Duodenal mucosa (tissue), 2 donors: ENCODE results near the gene WDR81.
"Not testable (repeated sequence)": the region's sequence is repeated elsewhere in the genome, so short reads cannot be mapped to it uniquely, and the experiment has no call there.

Experiments used
- H3K27ac ChIP-seq: one replicate; pipeline ENCODE4 v1.7.0; 2013; ENCODE audit warnings: low read depth, low read length
- H3K27me3 ChIP-seq, 2 donors: one replicate each; pipeline ENCODE4 v1.7.0; 2013; ENCODE audit warnings: low read length in 2 of 2, control low read depth in 1 of 2; ENCODE audit not compliant: insufficient read depth in 2 of 2, control insufficient read depth in 1 of 2
- H3K36me3 ChIP-seq, 2 donors: one replicate each; pipeline ENCODE4 v1.7.0; 2013; ENCODE audit warnings: low read length in 2 of 2, control low read depth in 1 of 2; ENCODE audit not compliant: insufficient read depth in 2 of 2, control insufficient read depth in 1 of 2
- H3K4me1 ChIP-seq, 2 donors: one replicate each; pipeline ENCODE4 v1.7.0; 2013; ENCODE audit warnings: low read length in 2 of 2, control low read depth in 1 of 2; ENCODE audit not compliant: insufficient read depth in 2 of 2, control insufficient read depth in 1 of 2
- H3K4me3 ChIP-seq, 2 donors: one replicate each; pipeline ENCODE4 v1.7.0; 2013; ENCODE audit warnings: low read length in 2 of 2, low read depth in 1 of 2
- H3K9ac ChIP-seq, 2 donors: one replicate each; pipeline ENCODE4 v1.7.0; 2013; ENCODE audit warnings: low read length in 2 of 2, low read depth in 1 of 2
- H3K9me3 ChIP-seq, 2 donors: one replicate each; pipeline ENCODE4 v1.7.0; 2013; ENCODE audit warnings: low read length in 2 of 2, control low read depth in 1 of 2; ENCODE audit not compliant: control insufficient read depth in 1 of 2

WDR81 gene

DNA sequence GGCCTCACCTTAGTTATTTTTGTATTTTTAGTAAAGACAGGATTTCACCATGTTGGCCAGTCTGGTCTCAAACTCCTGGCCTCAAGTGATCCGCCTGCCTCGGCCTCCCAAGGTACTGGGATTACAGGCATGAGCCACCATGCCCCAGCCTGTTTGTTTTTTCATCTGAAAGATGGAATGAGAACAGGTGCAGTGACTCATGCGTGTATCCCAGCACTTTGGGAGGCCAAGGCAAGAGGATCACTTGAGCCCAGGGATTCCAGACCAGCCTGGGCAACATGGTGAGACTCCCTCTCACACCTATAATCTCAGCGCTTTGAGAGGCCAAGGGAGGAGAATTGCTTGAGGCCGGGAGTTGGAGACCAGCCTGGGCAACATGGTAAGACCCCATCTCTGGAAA is 24.6 kb upstream of the WDR81 start:
- H3K27me3 ChIP-seq, H3K4me3 ChIP-seq, H3K4me1 ChIP-seq, H3K9ac ChIP-seq, H3K27ac ChIP-seq, H3K36me3 ChIP-seq, H3K9me3 ChIP-seq: not testable (repeated sequence)

DNA sequence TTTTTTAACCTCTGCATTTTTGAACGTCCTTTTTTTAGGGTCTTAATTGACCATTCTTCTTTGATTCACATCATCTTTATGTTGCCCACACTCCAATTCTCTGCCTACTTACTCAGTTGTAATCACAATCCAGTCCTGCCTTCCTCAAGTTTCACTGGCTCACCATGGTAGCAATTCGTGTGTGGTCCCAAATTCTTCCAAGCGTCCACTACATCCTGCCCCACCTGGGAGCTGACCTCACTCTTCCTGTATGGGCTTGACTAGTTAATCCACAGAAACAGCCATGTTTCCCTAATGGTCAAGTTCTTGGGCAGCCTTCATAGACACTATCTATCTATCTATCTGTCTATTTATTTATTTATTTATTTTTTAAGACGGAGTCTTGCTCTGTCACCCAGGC is 21.4 kb upstream of the WDR81 start:
- Histone ChIP-seq H3K27ac (no peak overlapping the region), H3K4me1 (peaks cover 0 to 4% of the 10 kb centered on the region in 2 donors), H3K4me3 (no peak overlapping the region), H3K9ac (no peak overlapping the region), H3K27me3 (no peaks in the 10 kb centered on the region), H3K9me3 (no peaks in the 10 kb centered on the region), H3K36me3 (peaks cover 0 to 9% of the 10 kb centered on the region in 2 donors)

DNA sequence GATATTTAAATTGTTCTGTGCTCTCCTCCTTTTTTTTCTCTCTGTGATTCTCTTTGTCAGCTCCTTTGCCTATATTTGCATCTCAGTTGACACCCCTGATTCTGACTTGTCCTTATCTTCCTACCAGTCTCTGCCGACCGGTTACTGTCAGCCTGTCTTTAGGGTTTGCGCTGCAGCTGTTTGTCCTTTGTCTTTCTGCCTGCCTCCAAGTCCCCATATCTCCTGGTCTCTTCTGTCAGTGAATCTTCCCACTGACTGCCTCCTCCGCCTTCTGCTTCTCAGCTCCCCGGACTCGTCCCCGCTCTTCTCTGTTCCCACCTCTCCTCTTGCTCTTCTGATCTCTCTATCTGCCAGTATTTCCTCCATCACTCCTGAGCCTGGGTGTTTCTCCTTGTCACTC is 19.5 kb upstream of the WDR81 start:
- Histone ChIP-seq H3K9ac (no peak overlapping the region), H3K9me3 (no peaks in the 10 kb centered on the region), H3K36me3 (peaks cover 0 to 12% of the 10 kb centered on the region in 2 donors), H3K4me3 (no peak overlapping the region), H3K27me3 (no peaks in the 10 kb centered on the region), H3K4me1 (peaks cover 0 to 4% of the 10 kb centered on the region in 2 donors), H3K27ac (no peak overlapping the region)

GRCh38 chr17:1707107-1707506 is 17.4 kb upstream of the WDR81 start:
- H3K27ac ChIP-seq = no peak overlapping the region
- H3K27me3 ChIP-seq = no peaks in the 10 kb centered on the region
- peaks cover 4 to 14% of the 10 kb centered on the region in 2 donors for H3K4me1 ChIP-seq

DNA sequence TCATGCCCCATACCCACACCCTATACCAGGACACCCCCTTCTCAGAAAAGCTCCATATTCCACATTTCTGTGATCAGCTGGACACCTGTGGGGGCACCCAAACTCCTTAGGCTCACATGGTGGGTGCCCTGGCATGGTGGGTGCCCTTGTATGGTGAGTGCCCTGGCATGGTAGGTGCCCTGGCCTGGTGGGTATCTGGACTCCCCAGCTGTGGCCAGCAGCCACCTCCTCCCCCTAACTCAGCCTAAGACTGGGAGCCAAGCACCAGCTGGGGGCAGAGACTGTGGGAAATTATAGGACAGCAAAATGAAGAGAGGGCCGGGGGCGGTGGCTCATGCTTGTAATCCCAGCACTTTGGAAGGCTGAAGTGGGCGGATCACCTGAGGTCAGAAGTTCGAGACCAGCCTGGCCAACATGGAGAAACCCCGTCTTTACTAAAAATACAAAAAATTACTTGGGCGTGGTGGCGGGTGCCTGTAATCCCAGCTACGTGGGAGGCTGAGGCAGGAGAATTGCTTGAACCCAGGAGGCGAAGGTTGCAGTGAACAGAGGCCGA is 15.6 kb upstream of the WDR81 start:
- H3K9me3 ChIP-seq, H3K27ac ChIP-seq, H3K27me3 ChIP-seq: not testable (repeated sequence)
- H3K9ac ChIP-seq = peak overlapping the region in 1 of 2 donors; percentile 80
- H3K4me3 ChIP-seq = peak overlapping the region in 1 of 2 donors; percentile 71
- H3K36me3 ChIP-seq = peaks cover 20 to 31% of the 10 kb centered on the region in 2 donors
- peaks cover 18 to 31% of the 10 kb centered on the region in 2 donors for H3K4me1 ChIP-seq

More at GRCh38 chr17:1707107-1707506, 17.4 kb upstream of the WDR81 start:
- H3K9me3 ChIP-seq = no peaks in the 10 kb centered on the region
- no peak overlapping the region for H3K4me3 ChIP-seq
- peaks cover 6 to 15% of the 10 kb centered on the region in 2 donors for H3K36me3 ChIP-seq
- H3K9ac ChIP-seq = no peak overlapping the region

GRCh38 chr17:1709403-1709951 is 15.0 kb upstream of the WDR81 start:
- H3K4me1 ChIP-seq = peaks cover 24 to 37% of the 10 kb centered on the region in 2 donors
- H3K9me3 ChIP-seq = no peaks in the 10 kb centered on the region
- H3K27me3 ChIP-seq = no peaks in the 10 kb centered on the region
- no peak overlapping the region for H3K27ac ChIP-seq
- peaks cover 20 to 31% of the 10 kb centered on the region in 2 donors for H3K36me3 ChIP-seq
- H3K9ac ChIP-seq = peak overlapping the region in 1 of 2 donors; percentile 80
- peak overlapping the region; percentile 65 to 71 for H3K4me3 ChIP-seq

DNA sequence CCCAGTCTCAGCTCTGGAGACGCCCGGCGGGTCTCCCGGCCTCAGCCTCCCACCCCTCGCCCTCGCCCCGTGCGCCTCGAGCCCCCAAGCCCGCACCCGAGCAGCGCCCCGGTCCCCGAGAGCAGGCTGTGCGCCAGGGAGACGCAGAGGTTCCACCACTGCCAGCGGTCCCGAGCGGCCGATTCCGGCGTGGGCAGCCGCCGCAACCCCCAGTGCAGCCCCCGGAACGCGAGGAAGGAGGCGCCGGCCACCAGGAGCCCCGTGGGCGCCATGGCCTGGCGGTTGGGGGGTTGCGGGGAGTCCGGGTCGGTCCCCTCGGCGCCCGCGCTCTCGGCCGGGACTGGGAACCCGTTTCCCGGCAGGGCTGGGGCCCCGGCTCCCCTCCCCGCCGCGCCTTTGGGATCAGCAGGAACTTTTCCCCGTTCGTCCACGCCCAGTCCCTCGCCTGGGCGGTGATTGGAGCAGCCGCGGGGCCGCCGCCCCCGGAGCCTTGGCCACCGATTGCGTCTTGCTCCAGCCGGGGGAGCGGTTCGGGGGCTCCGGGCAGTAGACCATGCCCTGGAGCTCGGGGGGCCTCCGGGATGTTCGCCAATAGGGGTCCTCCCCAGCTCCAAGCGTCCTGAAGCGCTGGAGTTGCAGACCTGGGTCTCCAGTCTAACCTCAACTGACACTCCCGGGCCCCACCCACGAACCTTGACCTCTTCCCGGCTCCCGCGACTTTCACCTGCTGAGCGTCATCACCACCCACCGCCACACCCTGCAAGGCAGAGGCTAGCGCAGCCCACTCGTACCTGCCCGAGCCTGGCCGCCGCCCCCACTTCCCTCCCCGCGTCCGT is 14.3 kb upstream of the WDR81 start, which contains the start of gene TLCD2:
TLCD2 (minus strand) TSS at position 407 of the 836 bp plus-strand sequence; CDS start at position 272, 135 bp downstream.
- Histone ChIP-seq H3K9me3 (no peaks in the 10 kb centered on the region), H3K9ac (peak within 1 kb of the TSS; percentile 80 to 91), H3K27me3 (no peaks in the 10 kb centered on the region), H3K4me3 (peak within 1 kb of the TSS; percentile 65 to 71), H3K27ac (peak within 1 kb of the TSS; percentile 86), H3K36me3 (peaks cover 20 to 31% of the 10 kb centered on the region in 2 donors), H3K4me1 (peaks cover 31 to 41% of the 10 kb centered on the region in 2 donors)

DNA sequence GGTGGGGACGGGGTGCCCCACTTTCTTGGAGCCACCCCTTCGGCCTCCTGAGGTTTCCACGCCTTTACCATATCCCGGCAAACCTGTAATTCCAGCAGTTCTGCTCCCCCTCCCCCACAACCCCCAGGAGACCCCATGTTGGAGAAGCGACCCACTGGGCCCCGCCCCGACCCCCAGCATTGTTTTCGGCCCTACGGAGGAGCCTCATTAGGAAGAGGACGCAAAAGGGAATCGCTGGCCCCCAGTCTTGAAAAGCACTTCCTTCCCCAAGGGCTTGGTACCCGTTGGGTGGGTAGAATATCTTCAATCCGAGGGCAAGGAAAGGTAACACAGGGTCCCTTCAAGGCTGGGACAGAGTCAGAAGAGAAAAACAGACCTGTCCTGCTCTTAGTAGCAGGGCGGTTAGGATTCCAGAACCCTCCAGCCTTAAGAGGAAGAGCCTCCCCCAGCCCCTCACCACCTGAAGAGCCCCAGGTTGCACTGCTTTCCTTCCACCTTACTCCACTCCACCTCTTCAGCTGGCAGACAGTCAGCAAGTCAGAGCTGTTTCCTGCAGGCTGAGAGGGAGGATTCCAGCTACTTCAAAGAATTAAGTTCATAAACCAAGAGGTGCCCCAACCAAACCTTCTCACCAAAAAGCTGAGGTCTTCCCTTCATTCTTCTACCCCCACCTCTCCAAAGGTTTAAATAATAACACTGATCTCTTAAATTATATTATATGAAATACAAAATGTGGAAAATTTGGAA is 13.5 kb upstream of the WDR81 start:
- H3K9ac ChIP-seq = peak overlapping the region; percentile 80 to 91
- no peaks in the 10 kb centered on the region for H3K9me3 ChIP-seq
- H3K36me3 ChIP-seq = peaks cover 20 to 31% of the 10 kb centered on the region in 2 donors
- peak overlapping the region; percentile 86 for H3K27ac ChIP-seq
- H3K27me3 ChIP-seq = no peaks in the 10 kb centered on the region
- peak overlapping the region; percentile 65 to 71 for H3K4me3 ChIP-seq
- H3K4me1 ChIP-seq = peaks cover 32 to 42% of the 10 kb centered on the region in 2 donors

GRCh38 chr17:1711804-1712203 is 12.7 kb upstream of the WDR81 start:
- H3K36me3 ChIP-seq = peaks cover 20 to 31% of the 10 kb centered on the region in 2 donors
- H3K4me3 ChIP-seq = peak overlapping the region in 1 of 2 donors; percentile 13
- H3K9ac ChIP-seq = no peak overlapping the region
- no peak overlapping the region for H3K27ac ChIP-seq
- H3K27me3 ChIP-seq = no peaks in the 10 kb centered on the region
- peaks cover 32 to 42% of the 10 kb centered on the region in 2 donors for H3K4me1 ChIP-seq
- no peaks in the 10 kb centered on the region for H3K9me3 ChIP-seq
